Fibroblast of mammary gland (primary cell): ENCODE results near the gene CABP4.

Experiments
- DNase-seq: peaks from one replicate; pipeline ENCODE4 v3.0.0-alpha.2; 2010; ENCODE audit warnings: low read depth
- H3K4me3 ChIP-seq: 2 replicates; pipeline ENCODE4 v1.5.1; 2011; ENCODE audit warnings: low read depth, mild to moderate bottlenecking, low read length, moderate library complexity; ENCODE audit not compliant: control insufficient read depth
- CTCF ChIP-seq: conservative IDR thresholded peaks from 2 replicates; pipeline ENCODE4 v1.5.1; 2011; ENCODE audit warnings: low read depth, low read length, inconsistent platforms; ENCODE audit not compliant: control insufficient read depth, insufficient read depth

The CABP4 gene

GRCh38 chr11:67419325-67420049, 35.7 kb upstream of the CABP4 start:
- TF ChIP-seq CTCF: no peak
- no peak for DNase-seq
- no peak overlapping the region for H3K4me3 ChIP-seq

GRCh38 chr11:67420147-67420645, 35.0 kb upstream of the CABP4 start:
- H3K4me3 ChIP-seq: peak overlapping the region; percentile 7
- no peak for TF ChIP-seq CTCF
- no peak for DNase-seq

GRCh38 chr11:67420646-67421429, 34.3 kb upstream of the CABP4 start:
- peak overlapping the region; percentile 13 for H3K4me3 ChIP-seq
- no peak for TF ChIP-seq CTCF
- DNase-seq: peak; percentile 74

GRCh38 chr11:67421430-67422031, 33.6 kb upstream of the CABP4 start:
- no peak overlapping the region for H3K4me3 ChIP-seq
- no peak for DNase-seq
- no peak for TF ChIP-seq CTCF

GRCh38 chr11:67422891-67423290, 32.3 kb upstream of the CABP4 start:
- TF ChIP-seq CTCF: no peak
- no peak overlapping the region for H3K4me3 ChIP-seq
- DNase-seq: no peak

- DNase-seq: no peak
- TF ChIP-seq CTCF: no peak
- H3K4me3 ChIP-seq: no peak overlapping the region
Measured at GRCh38 chr11:67423466-67423865, 31.7 kb upstream of the CABP4 start.
